SK-N-SH (cell line): ENCODE results near the gene PHOSPHO2.

Source experiments
- CHD2 ChIP-seq: fragments of 150-350 bp; IDR thresholded peaks from 2 replicates; pipeline ENCODE4 v1.6.1; 2018; ENCODE audit warnings: low read length; ENCODE audit not compliant: partially characterized antibody
- CTCF ChIP-seq: fragments of 200-600 bp; sonication (generic); IDR thresholded peaks from 2 replicates; pipeline ENCODE4 v1.6.1; 2017; ENCODE audit warnings: antibody characterized with exemption, mild to moderate bottlenecking, moderate library complexity
- EP300 ChIP-seq, 2 experiments: IDR thresholded peaks; 2 replicates each; pipeline versions ENCODE4 v1.4.0 to v1.6.1; 2012; ENCODE audit warnings: borderline replicate concordance in 1 of 2, low read depth in 1 of 2, low read length in 1 of 2
- FOXM1 ChIP-seq: IDR thresholded peaks from 2 replicates; pipeline ENCODE4 v1.4.0; 2012; ENCODE audit warnings: low read depth, mild to moderate bottlenecking
- GABPA ChIP-seq: IDR thresholded peaks from 2 replicates; pipeline ENCODE4 v1.4.0; 2012; ENCODE audit warnings: low read depth, mild to moderate bottlenecking
- MAX ChIP-seq: IDR thresholded peaks from 2 replicates; pipeline ENCODE4 v1.4.0; 2012; ENCODE audit warnings: low read depth
- MXI1 ChIP-seq: IDR thresholded peaks from 2 replicates; pipeline ENCODE4 v1.6.1; 2012; ENCODE audit warnings: mild to moderate bottlenecking, low read depth, low read length, improper control_type of control experiment
- POLR2AphosphoS5 ChIP-seq: IDR thresholded peaks from 2 replicates; pipeline ENCODE4 v1.6.1; 2012; ENCODE audit warnings: low read depth, low read length
- RAD21 ChIP-seq: IDR thresholded peaks from 2 replicates; pipeline ENCODE4 v1.6.1; 2012; ENCODE audit warnings: mild to moderate bottlenecking, low read length
- SIN3A ChIP-seq: IDR thresholded peaks from 2 replicates; pipeline ENCODE4 v1.6.1; 2012; ENCODE audit warnings: low read depth, mild to moderate bottlenecking, low read length, moderate library complexity, borderline replicate concordance
- TEAD4 ChIP-seq: IDR thresholded peaks from 2 replicates; pipeline ENCODE4 v1.4.0; 2012; ENCODE audit warnings: mild to moderate bottlenecking, borderline replicate concordance; ENCODE audit not compliant: insufficient read depth
- YY1 ChIP-seq: IDR thresholded peaks from 2 replicates; pipeline ENCODE4 v1.4.0; 2012; ENCODE audit warnings: low read depth, mild to moderate bottlenecking
- TF ChIP-seq, protein P1 (sequence below): IDR thresholded peaks from 2 replicates; pipeline ENCODE4 v1.6.1; 2012; ENCODE audit warnings: mild to moderate bottlenecking, low read depth, low read length, moderate library complexity

DNA sequence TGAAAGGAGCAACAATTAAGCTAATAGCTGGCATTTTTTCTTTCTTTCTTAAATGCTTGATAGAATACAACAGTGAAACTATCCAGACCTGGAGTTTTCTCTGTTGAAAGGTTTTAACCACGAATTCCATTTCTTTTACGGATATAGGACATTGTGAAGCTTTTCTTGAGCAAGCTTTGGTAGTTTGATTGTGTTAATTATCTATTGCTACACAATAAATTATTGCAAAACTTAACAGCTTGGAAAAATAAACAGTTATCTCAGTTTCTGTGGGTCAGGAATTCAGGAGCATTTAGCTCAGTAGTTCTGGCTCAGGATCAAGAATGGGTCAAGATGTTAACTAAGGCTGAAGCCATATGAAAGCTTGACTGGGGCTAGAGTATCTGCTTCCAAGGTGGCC lies 11.7 kb downstream of the PHOSPHO2 start:
- TF ChIP-seq CTCF (no peak), RAD21 (no peak), SIN3A (no peak), GABPA (no peak), EP300 (IDR thresholded peaks at IDR 0.05; ENCODE audit: borderline replicate concordance in 1 of 2, low read depth in 1 of 2, low read length in 1 of 2) (no peak), YY1 (no peak), MXI1 (no peak), POLR2AphosphoS5 (no peak), MAX (no peak), TEAD4 (no peak), CHD2 (no peak), FOXM1 (no peak)
- TF ChIP-seq, protein P1, sequence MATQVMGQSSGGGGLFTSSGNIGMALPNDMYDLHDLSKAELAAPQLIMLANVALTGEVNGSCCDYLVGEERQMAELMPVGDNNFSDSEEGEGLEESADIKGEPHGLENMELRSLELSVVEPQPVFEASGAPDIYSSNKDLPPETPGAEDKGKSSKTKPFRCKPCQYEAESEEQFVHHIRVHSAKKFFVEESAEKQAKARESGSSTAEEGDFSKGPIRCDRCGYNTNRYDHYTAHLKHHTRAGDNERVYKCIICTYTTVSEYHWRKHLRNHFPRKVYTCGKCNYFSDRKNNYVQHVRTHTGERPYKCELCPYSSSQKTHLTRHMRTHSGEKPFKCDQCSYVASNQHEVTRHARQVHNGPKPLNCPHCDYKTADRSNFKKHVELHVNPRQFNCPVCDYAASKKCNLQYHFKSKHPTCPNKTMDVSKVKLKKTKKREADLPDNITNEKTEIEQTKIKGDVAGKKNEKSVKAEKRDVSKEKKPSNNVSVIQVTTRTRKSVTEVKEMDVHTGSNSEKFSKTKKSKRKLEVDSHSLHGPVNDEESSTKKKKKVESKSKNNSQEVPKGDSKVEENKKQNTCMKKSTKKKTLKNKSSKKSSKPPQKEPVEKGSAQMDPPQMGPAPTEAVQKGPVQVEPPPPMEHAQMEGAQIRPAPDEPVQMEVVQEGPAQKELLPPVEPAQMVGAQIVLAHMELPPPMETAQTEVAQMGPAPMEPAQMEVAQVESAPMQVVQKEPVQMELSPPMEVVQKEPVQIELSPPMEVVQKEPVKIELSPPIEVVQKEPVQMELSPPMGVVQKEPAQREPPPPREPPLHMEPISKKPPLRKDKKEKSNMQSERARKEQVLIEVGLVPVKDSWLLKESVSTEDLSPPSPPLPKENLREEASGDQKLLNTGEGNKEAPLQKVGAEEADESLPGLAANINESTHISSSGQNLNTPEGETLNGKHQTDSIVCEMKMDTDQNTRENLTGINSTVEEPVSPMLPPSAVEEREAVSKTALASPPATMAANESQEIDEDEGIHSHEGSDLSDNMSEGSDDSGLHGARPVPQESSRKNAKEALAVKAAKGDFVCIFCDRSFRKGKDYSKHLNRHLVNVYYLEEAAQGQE: no peak
